ENCODE data around the gene USP17L22. TPM values are rescaled to one million over a fixed set of nuclear protein-coding genes. Genes with fewer than 3 reads are reported as not detected.

Gene USP17L22
- polyA plus RNA-seq, 1 of the 3 experiments (the other 2 are of a cell fraction): not detected

Other genes starting within 250 kb of the USP17L22 start
- gene FAM90A26, start 97.2 kb upstream of the USP17L22 start, polyA plus RNA-seq (2012; rRNA removed): not detected in 2 replicates
- not detected in 2 replicates for gene USP17L10, start 57.0 kb upstream of the USP17L22 start, polyA plus RNA-seq (2012; rRNA removed)
- gene USP17L11, start 52.2 kb upstream of the USP17L22 start, polyA plus RNA-seq (2012; rRNA removed): not detected in 2 replicates
- not detected in 2 replicates for gene USP17L12, start 47.5 kb upstream of the USP17L22 start, polyA plus RNA-seq (2012; rRNA removed)
- not detected in 2 replicates for gene USP17L13, start 42.7 kb upstream of the USP17L22 start, polyA plus RNA-seq (2012; rRNA removed)
- not detected in 2 replicates for gene USP17L15, start 33.2 kb upstream of the USP17L22 start, polyA plus RNA-seq (2012; rRNA removed)
- gene USP17L17, start 23.7 kb upstream of the USP17L22 start, polyA plus RNA-seq (2012; rRNA removed): not detected in 2 replicates
- gene USP17L18, start 19.0 kb upstream of the USP17L22 start, polyA plus RNA-seq (2012; rRNA removed): not detected in 2 replicates
- not detected in 2 replicates for gene USP17L19, start 14.2 kb upstream of the USP17L22 start, polyA plus RNA-seq (2012; rRNA removed)
- not detected in 2 replicates for gene USP17L20, start 9.5 kb upstream of the USP17L22 start, polyA plus RNA-seq (2012; rRNA removed)
- not detected in 2 replicates for gene USP17L21, start 4.7 kb upstream of the USP17L22 start, polyA plus RNA-seq (2012; rRNA removed)
- gene USP17L24, start 57.5 kb downstream of the USP17L22 start, polyA plus RNA-seq (2012; rRNA removed): not detected in 2 replicates
- gene USP17L25, start 62.3 kb downstream of the USP17L22 start, polyA plus RNA-seq (2012; rRNA removed): not detected in 2 replicates
- not detected in 2 replicates for gene USP17L26, start 67.0 kb downstream of the USP17L22 start, polyA plus RNA-seq (2012; rRNA removed)
- not detected in 2 replicates for gene USP17L5, start 71.8 kb downstream of the USP17L22 start, polyA plus RNA-seq (2012; rRNA removed)
- not detected in 2 replicates for gene USP17L27, start 76.5 kb downstream of the USP17L22 start, polyA plus RNA-seq (2012; rRNA removed)
- not detected in 2 replicates for gene USP17L28, start 81.3 kb downstream of the USP17L22 start, polyA plus RNA-seq (2012; rRNA removed)
- gene USP17L29, start 86.0 kb downstream of the USP17L22 start, polyA plus RNA-seq (2012; rRNA removed): not detected in 2 replicates
- not detected in 2 replicates for gene USP17L30, start 95.5 kb downstream of the USP17L22 start, polyA plus RNA-seq (2012; rRNA removed)
- not detected in 2 replicates for gene DEFB131A, start 176.8 kb downstream of the USP17L22 start, polyA plus RNA-seq (2012; rRNA removed)